ENCODE results near the gene ASPRV1.

The ASPRV1 gene

GRCh38 chr2:69988086-69988635 lies 26.7 kb upstream of the ASPRV1 start:
- no peak for FAIRE-seq

GRCh38 chr2:69986691-69987090 lies 25.3 kb upstream of the ASPRV1 start:
- no peak for FAIRE-seq

- FAIRE-seq: no peak
Measured at GRCh38 chr2:69985688-69986087, 24.3 kb upstream of the ASPRV1 start.

GRCh38 chr2:69985216-69985615 lies 23.8 kb upstream of the ASPRV1 start:
- no peak for FAIRE-seq

GRCh38 chr2:69983392-69983966 lies 22.0 kb upstream of the ASPRV1 start:
- FAIRE-seq: no peak

- no peak for FAIRE-seq
Measured at GRCh38 chr2:69979902-69980807, 18.7 kb upstream of the ASPRV1 start.

GRCh38 chr2:69977906-69978482 lies 16.6 kb upstream of the ASPRV1 start:
- FAIRE-seq: no peak

GRCh38 chr2:69977186-69977585 lies 15.8 kb upstream of the ASPRV1 start:
- no peak for FAIRE-seq

- FAIRE-seq: no peak
Measured at GRCh38 chr2:69975853-69976462, 14.5 kb upstream of the ASPRV1 start.

GRCh38 chr2:69975136-69975852 lies 13.9 kb upstream of the ASPRV1 start:
- FAIRE-seq: no peak

- no peak for FAIRE-seq
Measured at GRCh38 chr2:69973335-69973735, 11.9 kb upstream of the ASPRV1 start.

GRCh38 chr2:69972822-69973221 lies 11.4 kb upstream of the ASPRV1 start:
- no peak for FAIRE-seq

- no peak for FAIRE-seq
Measured at GRCh38 chr2:69969991-69970390, 8.6 kb upstream of the ASPRV1 start.

GRCh38 chr2:69969126-69969983 lies 7.9 kb upstream of the ASPRV1 start:
- FAIRE-seq: no peak

GRCh38 chr2:69968609-69969008 lies 7.2 kb upstream of the ASPRV1 start:
- FAIRE-seq: no peak

GRCh38 chr2:69966496-69966895 lies 5.1 kb upstream of the ASPRV1 start:
- FAIRE-seq: no peak

GRCh38 chr2:69965756-69966445 lies 4.5 kb upstream of the ASPRV1 start:
- FAIRE-seq: no peak

GRCh38 chr2:69964353-69964841 lies 3.0 kb upstream of the ASPRV1 start:
- no peak for FAIRE-seq

- no peak for FAIRE-seq
Measured at GRCh38 chr2:69962986-69963730, 1.7 kb upstream of the ASPRV1 start.

- no peak for FAIRE-seq
Measured at GRCh38 chr2:69960821-69961220, 610 bp downstream of the ASPRV1 start.

Data from endometrium (tissue), 2 donors.